GM19324 (cell line): ENCODE results near the gene REG1A.

Source experiments
- ATAC-seq: cut with Tn5 transposase; IDR thresholded peaks from one replicate; pipeline ENCODE4 v1.9.1; 2021; ENCODE audit warnings: mild to moderate bottlenecking, moderate library complexity; ENCODE audit not compliant: unreplicated experiment, low FRiP score

REG1A gene

DNA sequence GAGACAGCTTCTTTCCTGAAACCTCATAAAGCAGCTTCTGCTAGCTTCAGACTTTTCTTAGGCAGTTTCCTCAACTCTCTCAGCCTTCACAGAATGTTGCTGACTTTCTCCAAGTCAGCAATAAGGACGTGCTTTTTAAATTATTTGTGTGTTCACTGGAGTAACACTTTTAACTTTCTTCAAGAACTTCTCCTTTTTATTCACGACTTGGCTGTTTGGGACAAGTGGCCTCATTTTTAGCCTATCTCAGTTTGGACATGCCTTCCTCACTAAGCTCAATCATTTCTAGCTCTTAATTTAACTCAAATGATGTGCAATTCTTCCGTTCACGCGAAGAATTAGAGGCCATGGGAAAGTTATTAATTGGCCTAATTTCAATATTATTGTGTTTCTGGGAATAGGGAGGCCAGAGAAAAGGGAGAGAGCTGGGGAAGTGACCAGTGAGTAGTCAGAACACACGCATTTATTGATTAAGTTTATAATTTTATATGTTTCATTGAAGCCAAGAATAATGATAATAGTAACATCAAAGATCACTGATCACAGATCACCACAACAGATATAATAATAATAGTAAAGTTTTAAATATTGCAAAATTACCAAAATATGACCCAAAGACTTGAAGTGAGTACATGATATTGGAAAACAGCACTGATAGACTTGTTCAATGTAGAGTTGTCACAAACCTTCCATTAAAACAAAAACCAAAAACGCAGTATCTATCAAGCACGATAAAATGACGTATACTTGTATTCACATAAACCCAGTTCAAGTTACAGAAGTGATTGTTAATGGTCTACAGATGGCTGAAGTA lies 4.8 kb downstream of the REG1A start:
- ATAC-seq, result no peak

DNA sequence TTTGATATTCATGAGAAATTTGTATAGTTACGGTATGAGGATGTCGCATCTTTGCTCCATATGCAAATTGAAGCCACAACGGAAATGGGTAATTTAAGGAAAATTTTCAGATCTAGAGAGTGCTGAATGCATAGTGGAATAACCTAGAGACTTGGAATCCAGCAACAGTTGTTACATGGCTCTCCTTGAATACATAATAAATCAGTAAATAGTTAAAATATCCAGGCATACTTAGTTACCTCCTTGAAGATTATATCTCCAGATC lies 5.4 kb downstream of the REG1A start:
- ATAC-seq, result no peak

DNA sequence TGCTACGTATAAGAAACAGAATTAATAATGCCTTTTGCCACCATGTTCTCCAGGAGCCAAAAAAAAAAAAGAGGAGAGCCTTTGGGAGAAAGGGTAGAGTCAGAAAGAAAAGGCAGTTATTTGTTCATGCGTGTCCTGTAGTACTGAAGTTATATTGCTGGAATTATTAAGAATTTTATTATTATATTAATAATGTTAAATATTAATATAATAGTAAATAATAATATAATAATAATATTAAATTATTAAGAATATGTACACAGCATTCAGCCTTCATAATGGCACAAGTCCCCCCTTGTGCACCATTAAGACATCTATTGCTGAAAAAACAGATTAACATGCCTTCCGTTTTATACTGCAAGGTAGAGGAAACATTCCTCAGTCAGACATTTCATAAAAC lies 8.1 kb downstream of the REG1A start:
- no peak for ATAC-seq

DNA sequence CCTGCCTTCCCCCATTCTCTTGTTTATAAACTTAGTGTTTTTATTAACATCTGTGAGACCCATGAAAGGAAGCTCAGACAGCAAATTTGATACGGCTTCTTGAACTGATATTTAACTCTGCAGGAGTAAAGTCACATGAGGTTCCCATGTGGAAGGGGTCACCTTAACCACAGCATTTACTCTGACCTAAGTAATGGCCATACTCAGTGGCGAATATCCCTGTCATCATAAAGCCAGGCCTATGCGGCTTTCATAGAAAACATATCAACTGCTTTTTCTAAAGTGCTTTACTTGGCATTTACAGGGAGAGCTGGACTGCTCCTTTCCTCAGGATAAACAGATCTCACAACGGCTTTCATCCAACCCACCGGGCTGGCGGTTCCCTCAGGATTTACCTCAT lies 9.0 kb downstream of the REG1A start:
- ATAC-seq, result no peak

DNA sequence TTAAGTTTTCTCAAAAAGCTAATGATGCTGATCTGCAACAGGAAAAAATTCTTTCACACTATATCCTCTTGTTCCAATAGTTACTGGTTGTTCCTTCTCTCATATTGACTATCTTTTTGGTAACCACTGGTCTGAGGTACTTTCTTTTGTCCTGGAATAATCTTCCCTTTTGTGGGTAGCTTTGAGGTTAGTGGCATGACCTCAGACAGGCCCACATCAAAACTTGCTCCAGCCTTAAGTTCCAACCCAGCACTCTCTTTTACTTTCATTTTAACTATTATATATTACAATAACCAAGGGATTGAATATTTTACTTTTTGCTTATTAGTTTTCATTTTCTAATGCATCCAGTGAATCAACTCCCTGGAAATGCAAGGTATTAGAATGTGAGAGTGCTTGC lies 9.5 kb downstream of the REG1A start:
- no peak for ATAC-seq

DNA sequence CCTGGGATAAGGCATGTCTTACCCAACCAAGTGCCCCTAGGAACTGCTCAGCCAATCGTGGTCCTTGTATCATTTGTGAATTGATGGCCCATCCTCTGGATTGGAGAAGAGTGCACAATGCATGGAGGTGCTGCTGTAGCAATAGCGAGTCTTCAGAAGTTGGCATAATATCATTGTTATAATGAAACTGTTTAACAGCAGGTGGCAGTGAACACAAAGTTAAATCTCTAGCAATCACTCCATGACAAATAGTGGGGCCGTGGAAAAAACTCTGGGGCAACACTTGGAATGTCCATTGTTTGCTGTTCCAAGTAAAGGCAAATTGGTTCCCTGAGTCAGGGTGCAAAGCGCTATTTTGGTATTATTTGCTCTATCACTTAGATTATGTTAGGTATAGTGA lies 11.4 kb downstream of the REG1A start:
- no peak for ATAC-seq

DNA sequence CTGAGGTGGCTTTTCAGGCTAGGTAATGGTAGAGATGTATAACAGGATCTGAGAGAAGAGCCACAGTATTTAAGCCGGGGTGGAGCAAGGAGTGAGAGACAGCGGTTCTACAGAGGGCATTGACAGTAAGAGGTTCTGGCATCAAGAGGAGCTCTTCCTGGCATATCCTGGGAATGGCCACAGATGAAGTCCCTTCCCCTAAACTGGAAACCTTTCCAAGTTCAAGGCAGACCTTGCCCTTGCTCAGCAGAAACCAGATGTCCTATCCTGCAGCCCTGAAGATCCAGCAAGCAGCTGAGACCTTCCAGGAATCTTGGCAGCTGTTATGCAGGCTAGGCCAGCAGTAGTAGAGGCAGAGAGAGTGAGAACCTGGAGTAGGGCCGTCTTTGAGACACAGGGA lies 18.1 kb downstream of the REG1A start:
- no peak for ATAC-seq

DNA sequence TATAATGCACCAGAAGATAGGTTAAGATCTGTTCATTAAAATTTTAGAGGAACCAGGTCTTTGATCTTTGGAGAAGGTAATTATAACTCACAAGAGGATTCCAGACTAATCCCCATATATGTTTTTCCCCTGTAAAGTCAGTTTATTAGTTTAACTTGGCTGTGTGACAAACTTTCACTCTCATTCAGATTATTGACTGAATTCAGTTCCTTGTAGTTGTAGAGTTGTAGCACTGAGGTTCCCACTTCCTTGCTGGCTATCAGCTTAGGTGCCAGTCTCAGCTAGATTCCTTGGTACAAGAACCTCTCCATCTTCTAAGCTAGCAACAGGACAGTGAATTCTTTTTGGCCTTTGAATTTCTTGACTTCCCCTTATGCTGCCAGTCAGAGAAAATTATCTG lies 19.1 kb downstream of the REG1A start:
- no peak for ATAC-seq

DNA sequence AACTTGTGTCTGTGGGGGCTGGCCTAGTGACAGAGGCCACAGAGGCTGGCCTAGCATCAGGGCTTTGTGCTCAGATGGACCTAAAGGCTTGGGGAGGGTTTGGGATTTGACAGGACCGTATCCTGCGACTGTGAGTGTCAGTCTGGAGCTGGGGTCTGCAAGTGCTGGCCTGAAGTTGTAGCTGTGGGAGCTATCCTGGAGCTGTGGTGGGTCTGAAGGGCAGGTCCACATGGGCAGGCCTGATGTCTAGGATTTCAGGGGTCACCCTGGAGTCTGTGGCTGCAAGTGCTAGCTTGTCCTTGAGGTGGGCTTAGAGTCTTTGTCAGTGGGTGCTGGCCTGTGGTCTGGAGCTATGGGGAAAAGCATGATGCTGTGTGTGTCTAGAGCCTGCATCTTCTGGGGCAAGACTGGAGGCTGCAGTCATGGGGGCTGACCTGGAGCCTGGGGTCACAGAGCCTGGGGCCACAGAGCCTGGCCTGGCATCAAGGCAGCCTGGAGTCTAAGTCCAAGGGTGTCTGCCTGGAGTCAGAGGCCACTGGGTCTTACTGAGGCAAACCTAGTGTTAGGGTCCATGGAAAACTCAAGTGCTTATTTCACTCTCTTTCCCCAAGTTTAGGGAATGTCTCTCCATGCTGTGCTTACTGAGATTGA lies 35.7 kb downstream of the REG1A start:
- no peak for ATAC-seq

DNA sequence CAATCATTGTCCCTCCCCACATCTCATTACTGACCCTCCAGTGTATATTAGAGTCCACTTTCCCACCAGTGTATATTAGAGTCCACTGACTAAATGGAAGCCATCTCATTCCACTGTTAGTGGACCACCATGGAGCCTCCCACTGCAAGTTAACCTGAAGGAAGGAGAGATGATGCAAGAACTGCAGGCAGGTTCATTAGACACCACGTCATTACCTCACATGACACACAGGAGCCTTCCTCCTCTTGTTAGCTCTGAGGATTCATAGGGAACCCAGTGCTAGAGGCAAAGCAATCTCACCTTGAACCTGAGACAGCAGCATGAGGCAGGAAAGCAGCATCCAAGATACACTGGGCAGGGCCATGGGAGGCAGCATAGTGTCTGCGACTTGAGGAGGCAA lies 38.7 kb downstream of the REG1A start:
- ATAC-seq, result no peak

DNA sequence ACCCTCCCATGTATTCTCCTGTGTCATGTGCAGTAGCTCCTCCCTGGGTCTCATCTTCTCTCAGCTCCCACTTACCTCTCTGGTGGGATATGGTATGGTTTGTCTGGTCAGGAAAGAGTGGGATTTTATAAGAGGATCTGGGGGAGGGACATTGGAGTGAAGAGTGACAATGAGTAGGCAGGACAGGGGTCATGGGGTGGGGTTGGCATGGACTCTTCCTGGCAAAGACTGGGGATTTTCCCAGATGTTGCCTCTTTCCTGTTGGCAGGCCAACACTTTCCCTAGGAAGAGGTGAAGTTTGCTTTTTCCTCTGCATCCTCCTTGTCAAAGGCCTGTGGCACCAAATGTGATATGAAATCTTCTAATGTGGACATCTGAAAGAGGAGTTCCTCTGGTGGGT lies 39.4 kb downstream of the REG1A start, which contains the start of gene REG3A:
REG3A (minus strand) TSS at position 101 of the 400 bp plus-strand sequence. CDS start 348 bp downstream, outside the sequence.
- ATAC-seq, result no peak

DNA sequence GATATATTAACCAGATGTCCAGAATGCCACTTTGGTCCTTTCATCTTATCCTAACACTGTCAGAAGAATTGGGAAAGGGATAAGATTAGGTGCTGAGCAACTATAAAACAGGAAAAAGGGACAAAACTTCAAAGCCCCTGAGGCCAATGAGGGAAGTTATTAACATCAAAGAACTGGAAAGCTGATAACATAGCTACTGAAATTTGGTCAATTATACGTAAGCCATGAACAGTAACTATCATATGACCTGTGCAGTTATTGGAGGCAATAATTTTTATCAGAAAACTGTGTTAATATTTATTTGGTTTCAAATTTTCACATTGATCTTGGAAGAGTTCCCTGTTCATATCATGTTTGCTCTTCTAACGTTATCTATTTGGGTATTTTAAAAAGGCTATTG lies 41.8 kb downstream of the REG1A start:
- no peak for ATAC-seq

DNA sequence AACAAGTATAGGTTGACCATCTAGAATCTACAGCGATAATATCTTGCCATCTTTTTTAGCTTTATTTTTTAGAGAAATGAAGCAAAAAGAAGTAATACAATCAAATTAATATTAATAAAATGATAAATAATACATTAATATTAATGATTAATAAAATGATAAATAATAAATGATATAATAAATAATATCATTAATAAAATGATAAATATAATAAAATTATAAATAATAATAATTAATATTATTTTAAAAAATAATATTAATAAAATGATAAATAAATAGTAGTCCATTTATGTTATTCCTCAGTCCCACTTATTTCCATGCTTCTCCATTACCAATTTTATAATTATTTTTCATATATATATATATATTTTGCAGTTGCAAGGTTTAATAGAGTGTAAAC lies 42.5 kb downstream of the REG1A start:
- no peak for ATAC-seq

DNA sequence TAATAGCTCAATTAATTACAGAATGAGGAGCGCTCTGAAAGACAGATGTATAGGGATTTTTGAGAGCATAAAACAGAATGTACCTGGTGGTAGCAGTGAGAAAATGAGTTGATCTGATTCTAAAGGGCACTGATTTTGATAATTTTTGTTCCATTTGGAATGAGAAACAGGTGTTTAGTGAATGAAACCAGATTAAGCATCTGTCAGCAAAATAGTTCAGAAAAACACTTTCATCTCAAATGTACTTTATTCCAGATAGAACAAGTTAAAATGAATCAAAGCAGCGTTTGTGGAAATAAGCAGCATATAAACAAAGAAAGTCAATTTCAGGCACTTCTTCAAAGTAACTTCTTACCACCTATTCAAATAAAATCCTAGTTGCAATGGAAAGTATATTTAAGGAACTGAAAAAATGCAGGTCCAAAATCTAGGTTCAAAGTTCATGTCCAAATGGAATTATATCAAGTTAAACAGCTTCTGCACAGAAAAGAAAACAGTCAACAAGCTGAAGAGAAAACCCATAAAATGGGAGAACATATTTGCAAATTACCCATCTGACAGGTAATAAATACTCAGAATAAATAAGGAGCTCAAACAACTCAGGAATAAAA lies 51.2 kb downstream of the REG1A start:
- ATAC-seq, result no peak
